ENCODE data around the gene DOC2A. TPM values are rescaled to one million over a fixed set of nuclear protein-coding genes. Genes with fewer than 3 reads are reported as not detected.

The DOC2A gene
- total RNA-seq, 2 donors from 2014 or later: 6.2 to 9.9 TPM

GRCh38 chr16:30006659-30007377 is 4.0 kb downstream of the DOC2A start:
- Histone ChIP-seq H3K9me3 (ENCODE audit: control insufficient read depth, low read length) (no peaks in the 10 kb centered on the region), H3K27me3 (ENCODE audit: control insufficient read depth, insufficient read depth, low read length, poor library complexity, severe bottlenecking) (peaks cover 16% of the 10 kb centered on the region), H3K4me3 (ENCODE audit: low read length) (no peak overlapping the region), H3K4me1 (ENCODE audit: control insufficient read depth, insufficient read depth, low read length) (no peaks in the 10 kb centered on the region), H3K36me3 (ENCODE audit: control insufficient read depth, insufficient read depth, low read length) (peaks cover 7% of the 10 kb centered on the region), H3K27ac (ENCODE audit: low read depth, low read length) (no peak overlapping the region), H3K9ac (ENCODE audit: extremely low read depth, low read length, poor library complexity, severe bottlenecking) (no peak overlapping the region)
- H3K27me3 Mint-ChIP-seq (ENCODE audit: insufficient read depth): peaks cover 32% of the 10 kb centered on the region
- H3K9me3 Mint-ChIP-seq: no peaks in the 10 kb centered on the region
- H3K36me3 Mint-ChIP-seq (ENCODE audit: low read depth): peaks cover 10% of the 10 kb centered on the region
- H3K27ac Mint-ChIP-seq: no peak overlapping the region
- H3K4me3 Mint-ChIP-seq: no peak overlapping the region
- 93 to 97% methylated on average over 28 to 34 of the region's 34 CpGs for WGBS, 2 experiments (ENCODE audit: insufficient coverage in 1 of 2, insufficient read length in 1 of 2)
- peaks cover 3% of the 10 kb centered on the region for H3K4me1 Mint-ChIP-seq
- no peak for DNase-seq
- TF ChIP-seq CTCF (conservative IDR thresholded peaks at IDR 0.05): no peak

GRCh38 chr16:30006095-30006473 is 4.7 kb downstream of the DOC2A start:
- no peak for TF ChIP-seq CTCF (conservative IDR thresholded peaks at IDR 0.05)
- Histone ChIP-seq H3K27me3 (ENCODE audit: control insufficient read depth, insufficient read depth, low read length, poor library complexity, severe bottlenecking) (peaks cover 10% of the 10 kb centered on the region), H3K36me3 (ENCODE audit: control insufficient read depth, insufficient read depth, low read length) (peaks cover 11% of the 10 kb centered on the region), H3K4me1 (ENCODE audit: control insufficient read depth, insufficient read depth, low read length) (no peaks in the 10 kb centered on the region), H3K27ac (ENCODE audit: low read depth, low read length) (no peak overlapping the region), H3K4me3 (ENCODE audit: low read length) (no peak overlapping the region), H3K9me3 (ENCODE audit: control insufficient read depth, low read length) (no peaks in the 10 kb centered on the region), H3K9ac (ENCODE audit: extremely low read depth, low read length, poor library complexity, severe bottlenecking) (no peak overlapping the region)
- Mint-ChIP-seq H3K27me3 (ENCODE audit: insufficient read depth) (peaks cover 27% of the 10 kb centered on the region), H3K27ac (no peak overlapping the region), H3K4me1 (peaks cover 2% of the 10 kb centered on the region), H3K36me3 (ENCODE audit: low read depth) (peaks cover 11% of the 10 kb centered on the region), H3K4me3 (no peak overlapping the region), H3K9me3 (no peaks in the 10 kb centered on the region)
- WGBS, 2 experiments (ENCODE audit: insufficient coverage in 1 of 2, insufficient read length in 1 of 2): 92 to 94% methylated on average over 9 to 18 of the region's 18 CpGs
- DNase-seq: no peak

- no peak overlapping the region for H3K27ac Mint-ChIP-seq
- no peak overlapping the region for H3K4me3 Mint-ChIP-seq
- H3K9me3 Mint-ChIP-seq: no peaks in the 10 kb centered on the region
- WGBS, 2 experiments (ENCODE audit: insufficient coverage in 1 of 2, insufficient read length in 1 of 2): 86 to 89% methylated on average over 18 to 32 of the region's 35 CpGs
- no peaks in the 10 kb centered on the region for H3K4me1 ChIP-seq (ENCODE audit: control insufficient read depth, insufficient read depth, low read length)
- H3K27me3 Mint-ChIP-seq (ENCODE audit: insufficient read depth): peaks cover 24% of the 10 kb centered on the region
- TF ChIP-seq CTCF (conservative IDR thresholded peaks at IDR 0.05): peak; percentile 89
- H3K27me3 ChIP-seq (ENCODE audit: control insufficient read depth, insufficient read depth, low read length, poor library complexity, severe bottlenecking): peaks cover 8% of the 10 kb centered on the region
- DNase-seq: peak; percentile 75
- no peaks in the 10 kb centered on the region for H3K9me3 ChIP-seq (ENCODE audit: control insufficient read depth, low read length)
- H3K9ac ChIP-seq (ENCODE audit: extremely low read depth, low read length, poor library complexity, severe bottlenecking): no peak overlapping the region
- peaks cover 15% of the 10 kb centered on the region for H3K36me3 ChIP-seq (ENCODE audit: control insufficient read depth, insufficient read depth, low read length)
- H3K4me1 Mint-ChIP-seq: peaks cover 1% of the 10 kb centered on the region
- H3K4me3 ChIP-seq (ENCODE audit: low read length): no peak overlapping the region
- peaks cover 11% of the 10 kb centered on the region for H3K36me3 Mint-ChIP-seq (ENCODE audit: low read depth)
- H3K27ac ChIP-seq (ENCODE audit: low read depth, low read length): no peak overlapping the region
These were observed 5.3 kb downstream of the DOC2A start for GRCh38 chr16:30005341-30006094.

Data from endodermal cell (in vitro differentiated cells).